Lung (tissue), 12 donors: ENCODE results near the gene ZFR. TPM values are rescaled to one million over a fixed set of nuclear protein-coding genes. Genes with fewer than 3 reads are reported as not detected.
"Not testable (repeated sequence)": the region's sequence is repeated elsewhere in the genome, so short reads cannot be mapped to it uniquely, and the experiment has no call there.

Experiments
- ATAC-seq: fragments of 200-7000 bp; cut with Tn5 transposase; one replicate; pipeline ENCODE4 v1.9.1; 2020; ENCODE audit warnings: moderate number of reproducible peaks; ENCODE audit not compliant: insufficient read depth, low FRiP score
- DNase-seq, 3 donors: peaks; one replicate each; pipeline ENCODE4 v3.0.0-alpha.2; 2013 to 2017
- H3K27ac ChIP-seq, 2 donors: one replicate each; pipeline ENCODE4 v1.5.1; 2013; ENCODE audit warnings: mild to moderate bottlenecking in 2 of 2, moderate library complexity in 2 of 2, control low read depth in 1 of 2, inconsistent platforms in 1 of 2, low read depth in 1 of 2, low read length in 1 of 2
- H3K27me3 ChIP-seq, 3 donors: one replicate each; pipeline ENCODE4 v1.5.1; 2013; ENCODE audit warnings: low read length in 2 of 3; ENCODE audit not compliant: control insufficient read depth in 3 of 3, insufficient read depth in 3 of 3
- H3K36me3 ChIP-seq, 4 donors: one replicate each; pipeline ENCODE4 v1.5.1; 2013; ENCODE audit warnings: low read length in 4 of 4, mild to moderate bottlenecking in 1 of 4, moderate library complexity in 1 of 4; ENCODE audit not compliant: control insufficient read depth in 4 of 4, insufficient read depth in 4 of 4
- H3K4me1 ChIP-seq, 5 donors: one replicate each; pipeline ENCODE4 v1.5.1; 2013; ENCODE audit warnings: low read length in 5 of 5, mild to moderate bottlenecking in 2 of 5, moderate library complexity in 1 of 5; ENCODE audit not compliant: control insufficient read depth in 5 of 5, insufficient read depth in 5 of 5
- H3K4me3 ChIP-seq: one replicate; pipeline ENCODE4 v1.5.1; 2013; ENCODE audit warnings: mild to moderate bottlenecking, control low read depth, moderate library complexity
- H3K9ac ChIP-seq, 2 donors: one replicate each; pipeline ENCODE4 v1.5.1; 2013; ENCODE audit warnings: low read length in 2 of 2, control low read depth in 1 of 2; ENCODE audit not compliant: insufficient read depth in 1 of 2
- H3K9me3 ChIP-seq, 4 donors: one replicate each; pipeline ENCODE4 v1.5.1; 2013; ENCODE audit warnings: low read length in 3 of 4, mild to moderate bottlenecking in 1 of 4, moderate library complexity in 1 of 4; ENCODE audit not compliant: control insufficient read depth in 4 of 4, insufficient read depth in 3 of 4
- WGBS, 2 donors: extraction: QIAGEN DNeasy Blood & Tissue Kit; methylation state at CpG; one replicate each; pipeline ENCODE4 v1.1.7; 2013; 5-methylcytosine and 5-hydroxymethylcytosine counted together
- polyA plus RNA-seq, 2 donors: library from polyadenylated mRNA; stranded (reverse); fragments of 200-250 nt; gene quantifications; one replicate each; pipeline ENCODE4 v1.2.1, GENCODE V29; 2013
- total RNA-seq, 2 donors: library from RNA; depleted of rRNA in 1 of 2; stranded (reverse); fragments of >200 nt in 1 of 2; gene quantifications; one replicate each; pipeline ENCODE4 v1.2.1, GENCODE V29; 2014 to 2021
- TF ChIP-seq, protein P1 (sequence below): IDR thresholded peaks from 2 replicates; pipeline ENCODE4 v1.5.1; 2012; ENCODE audit warnings: mild to moderate bottlenecking; ENCODE audit errors: control extremely low read depth, extremely low read depth
- donor health status: control.
- donor health status: control.
- donor health status: Bipolar disorder and iron deficiency.
- donor health status: healthy.
- donor health status: DM: yes; HTN: yes; CAD: no.

Gene ZFR
- total and polyA plus RNA-seq, 4 donors = 23.0 to 91.8 (median 37.9) TPM

DNA sequence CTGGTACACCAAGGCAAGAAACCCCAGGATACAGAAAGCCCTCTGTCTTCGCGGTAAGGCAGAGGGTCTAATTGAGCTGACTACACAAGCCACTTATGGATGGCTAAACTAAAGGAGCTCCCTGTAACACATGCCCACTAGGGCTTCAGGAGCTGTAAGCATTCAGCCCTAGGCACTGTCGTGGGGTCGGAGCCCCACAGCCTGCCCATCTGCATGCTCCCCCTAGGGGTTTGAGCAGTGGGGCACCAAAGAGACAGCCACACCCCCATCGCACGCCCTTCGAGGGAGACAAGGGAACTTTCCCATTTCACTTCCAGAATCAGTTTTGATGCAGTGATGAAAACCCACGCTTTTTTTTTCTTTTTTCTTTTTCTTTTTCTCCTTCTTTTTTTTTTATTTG lies 120.8 kb downstream of the ZFR start:
- no peak overlapping the region for H3K9ac ChIP-seq
- H3K27ac ChIP-seq = no peak overlapping the region
- no peak for ATAC-seq
- DNase-seq = no peak
- H3K4me3 ChIP-seq = no peak overlapping the region
- peaks cover 0 to 3% (median 0%) of the 10 kb centered on the region in 5 donors for H3K4me1 ChIP-seq
- 83 to 88% methylated on average over 8 of the region's 8 CpGs for WGBS, 2 donors
- no peaks in the 10 kb centered on the region for H3K27me3 ChIP-seq
- H3K9me3 ChIP-seq = peaks cover 0 to 3% (median 0%) of the 10 kb centered on the region in 4 donors
- no peaks in the 10 kb centered on the region for H3K36me3 ChIP-seq
- TF ChIP-seq, protein P1, sequence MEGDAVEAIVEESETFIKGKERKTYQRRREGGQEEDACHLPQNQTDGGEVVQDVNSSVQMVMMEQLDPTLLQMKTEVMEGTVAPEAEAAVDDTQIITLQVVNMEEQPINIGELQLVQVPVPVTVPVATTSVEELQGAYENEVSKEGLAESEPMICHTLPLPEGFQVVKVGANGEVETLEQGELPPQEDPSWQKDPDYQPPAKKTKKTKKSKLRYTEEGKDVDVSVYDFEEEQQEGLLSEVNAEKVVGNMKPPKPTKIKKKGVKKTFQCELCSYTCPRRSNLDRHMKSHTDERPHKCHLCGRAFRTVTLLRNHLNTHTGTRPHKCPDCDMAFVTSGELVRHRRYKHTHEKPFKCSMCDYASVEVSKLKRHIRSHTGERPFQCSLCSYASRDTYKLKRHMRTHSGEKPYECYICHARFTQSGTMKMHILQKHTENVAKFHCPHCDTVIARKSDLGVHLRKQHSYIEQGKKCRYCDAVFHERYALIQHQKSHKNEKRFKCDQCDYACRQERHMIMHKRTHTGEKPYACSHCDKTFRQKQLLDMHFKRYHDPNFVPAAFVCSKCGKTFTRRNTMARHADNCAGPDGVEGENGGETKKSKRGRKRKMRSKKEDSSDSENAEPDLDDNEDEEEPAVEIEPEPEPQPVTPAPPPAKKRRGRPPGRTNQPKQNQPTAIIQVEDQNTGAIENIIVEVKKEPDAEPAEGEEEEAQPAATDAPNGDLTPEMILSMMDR = no peak

- TF ChIP-seq, protein P1 = no peak
- Histone ChIP-seq H3K4me1 (peaks cover 0 to 3% (median 0%) of the 10 kb centered on the region in 5 donors), H3K27me3 (no peaks in the 10 kb centered on the region), H3K9me3 (peaks cover 0 to 3% (median 0%) of the 10 kb centered on the region in 4 donors), H3K9ac (no peak overlapping the region), H3K4me3 (no peak overlapping the region), H3K36me3 (no peaks in the 10 kb centered on the region), H3K27ac (no peak overlapping the region)
- ATAC-seq = no peak
- DNase-seq = no peak
- 97% methylated on average over 12 of the region's 12 CpGs for WGBS, 2 donors
Observed at GRCh38 chr5:32322882-32323281, 121.7 kb downstream of the ZFR start.

GRCh38 chr5:32321787-32322186 lies 122.8 kb downstream of the ZFR start:
- not testable (repeated sequence) for DNase-seq, H3K27me3 ChIP-seq, H3K27ac ChIP-seq, H3K4me3 ChIP-seq, H3K9ac ChIP-seq, H3K4me1 ChIP-seq, ATAC-seq, H3K36me3 ChIP-seq, H3K9me3 ChIP-seq
- 75 to 87% methylated on average over 2 of the region's 2 CpGs for WGBS, 2 donors

DNA sequence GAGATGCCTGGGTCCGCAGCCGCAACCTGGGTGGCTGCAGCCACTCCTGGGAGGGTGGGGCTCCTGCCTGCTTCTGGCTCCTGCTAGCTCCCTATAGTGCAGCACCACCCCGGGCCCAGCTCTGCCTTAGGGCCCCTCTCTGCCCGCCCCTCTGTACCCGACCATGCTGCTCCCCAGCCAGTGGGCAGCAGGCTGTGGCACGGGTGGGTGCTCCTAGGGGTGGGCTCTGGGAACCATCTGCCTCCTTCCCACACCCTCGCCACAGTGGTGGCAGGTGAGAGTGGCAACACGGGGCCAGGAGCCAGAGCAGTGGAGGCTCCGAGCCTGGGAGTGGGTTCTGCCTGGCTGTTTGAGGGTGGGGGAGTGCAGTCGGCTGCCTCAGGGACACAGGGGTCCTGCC lies 124.0 kb downstream of the ZFR start:
- DNase-seq (no peak), ATAC-seq (no peak)
- H3K36me3 ChIP-seq = no peaks in the 10 kb centered on the region
- peaks cover 0 to 3% (median 0%) of the 10 kb centered on the region in 5 donors for H3K4me1 ChIP-seq
- no peaks in the 10 kb centered on the region for H3K27me3 ChIP-seq
- no peak overlapping the region for H3K27ac ChIP-seq
- H3K4me3 ChIP-seq = no peak overlapping the region
- TF ChIP-seq, protein P1 = no peak
- no peak overlapping the region for H3K9ac ChIP-seq
- 92 to 95% methylated on average over 10 of the region's 10 CpGs for WGBS, 2 donors
- H3K9me3 ChIP-seq = peaks cover 0 to 3% (median 0%) of the 10 kb centered on the region in 4 donors
